Measurements from ENCODE around the gene SPNS1.

GRCh38 chr16:28974007-28974436 is 556 bp upstream of the SPNS1 start:
- TF ChIP-seq CTCF (IDR thresholded peaks at IDR 0.05; ENCODE audit: low read length) (peak; percentile 60), EZH2 (IDR thresholded peaks at IDR 0.05; ENCODE audit: borderline replicate concordance, low read length) (no peak)
